ELF-1 (cell line): ENCODE measurements around the gene METAP1.
"Not testable (repeated sequence)": the region's sequence is repeated elsewhere in the genome, so short reads cannot be mapped to it uniquely, and the experiment has no call there.

ENCODE experiments used
- DNase-seq: peaks from one replicate; pipeline ENCODE4 v3.0.0-alpha.2; 2016; ENCODE audit warnings: low read depth, low spot score

Gene METAP1

DNA sequence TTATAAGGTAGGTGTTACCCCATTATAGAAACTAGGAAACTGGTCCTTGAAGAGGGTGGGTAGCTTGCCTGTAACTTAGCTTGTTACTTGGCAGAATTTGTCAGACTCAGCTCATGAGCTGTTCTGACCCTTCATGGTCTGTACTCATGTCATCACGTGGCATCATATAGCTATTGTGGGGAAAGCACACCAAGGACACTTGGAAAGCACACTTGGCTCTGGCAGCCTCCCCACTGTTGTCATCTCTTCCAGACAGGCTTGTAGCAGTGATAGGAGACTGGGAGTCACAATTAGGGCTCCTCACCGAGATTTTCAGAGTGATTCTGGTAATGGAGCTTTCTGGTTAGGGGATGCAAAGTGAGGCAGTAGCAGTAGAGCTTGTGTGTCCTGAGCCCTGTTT, 62.7 kb downstream of the METAP1 start:
- no peak for DNase-seq

DNA sequence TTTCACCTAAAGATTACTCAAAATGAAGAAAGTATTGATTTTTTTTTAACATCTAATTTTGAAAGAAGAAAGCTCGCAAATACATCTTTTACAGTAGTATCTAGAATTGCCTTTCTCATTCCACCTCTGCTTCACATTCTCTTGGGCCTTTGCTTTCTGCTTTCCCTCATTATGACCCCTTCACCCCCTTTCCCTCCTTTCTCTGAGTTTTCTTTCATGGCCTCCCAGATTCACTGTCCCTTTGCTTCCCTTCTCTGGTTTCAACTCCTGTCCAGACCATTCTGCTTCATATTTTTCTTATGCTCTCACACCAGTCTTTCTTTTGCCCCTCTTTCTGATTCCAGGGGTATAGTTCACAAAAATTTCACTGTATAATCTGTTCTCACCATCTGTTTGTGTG, 64.0 kb downstream of the METAP1 start:
- DNase-seq, result no peak

DNA sequence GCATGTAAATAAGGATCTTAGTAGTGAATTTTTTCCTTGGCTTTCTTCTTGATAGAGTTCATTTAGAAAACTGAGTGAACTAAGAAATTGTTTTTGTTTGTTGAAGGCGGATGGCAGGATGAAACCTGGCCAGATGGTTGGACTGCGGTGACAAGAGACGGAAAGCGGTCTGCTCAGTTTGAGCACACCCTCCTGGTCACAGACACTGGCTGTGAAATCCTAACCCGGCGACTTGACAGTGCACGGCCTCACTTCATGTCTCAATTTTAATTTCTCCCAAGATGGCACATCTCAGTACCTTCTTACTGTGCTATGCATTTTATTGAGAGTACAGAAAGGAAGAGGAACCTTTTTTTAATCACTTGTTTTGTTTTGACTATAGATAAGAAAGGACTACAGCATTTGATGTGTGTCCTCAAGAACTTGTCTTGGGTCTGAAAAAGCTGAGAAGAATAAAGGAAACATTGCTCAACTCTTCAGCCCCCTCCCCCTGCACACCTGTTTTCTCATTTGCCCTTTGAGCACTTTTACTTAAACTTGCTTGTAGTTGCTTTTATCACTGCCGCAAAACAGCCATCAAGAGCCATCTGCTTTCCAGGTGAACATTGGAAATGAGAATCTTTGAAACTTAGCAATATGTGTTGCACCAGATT, 65.7 kb downstream of the METAP1 start:
- no peak for DNase-seq

DNA sequence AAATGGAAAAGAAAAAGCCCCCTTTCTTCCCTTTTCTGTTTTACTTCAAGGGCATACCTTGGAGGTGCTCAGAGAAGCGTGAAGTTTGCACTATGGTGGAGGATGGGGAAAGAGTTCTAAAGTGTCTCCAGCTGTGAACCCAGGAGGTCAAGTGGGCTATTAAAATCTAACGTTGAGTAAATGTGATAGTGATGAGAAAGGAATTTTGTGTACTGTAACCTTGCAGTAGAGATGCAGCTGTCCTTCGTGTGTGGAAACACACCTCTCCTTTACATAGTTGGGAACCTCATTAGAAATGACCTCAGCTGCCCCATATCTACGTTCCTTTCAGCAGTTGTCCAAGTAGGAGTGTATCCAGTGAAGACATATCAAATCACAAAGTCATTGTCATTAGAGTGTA, 66.6 kb downstream of the METAP1 start:
- DNase-seq, result no peak

DNA sequence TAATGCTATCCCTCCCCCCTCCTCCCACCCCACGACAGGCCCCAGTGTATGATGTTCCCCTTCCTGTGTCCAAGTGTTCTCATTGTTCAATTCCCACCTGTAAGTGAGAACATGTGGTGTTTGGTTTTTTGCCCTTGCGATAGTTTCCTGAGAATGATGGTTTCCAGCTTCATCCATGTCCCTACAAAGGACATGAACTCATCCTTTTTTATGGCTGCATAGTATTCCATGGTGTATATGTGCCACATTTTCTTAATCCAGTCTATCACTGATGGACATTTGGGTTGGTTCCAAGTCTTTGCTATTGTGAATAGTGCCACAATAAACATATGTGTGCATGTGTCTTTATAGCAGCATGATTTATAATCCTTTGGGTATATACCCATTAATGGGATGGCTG, 70.0 kb downstream of the METAP1 start:
- DNase-seq, result not testable (repeated sequence)

DNA sequence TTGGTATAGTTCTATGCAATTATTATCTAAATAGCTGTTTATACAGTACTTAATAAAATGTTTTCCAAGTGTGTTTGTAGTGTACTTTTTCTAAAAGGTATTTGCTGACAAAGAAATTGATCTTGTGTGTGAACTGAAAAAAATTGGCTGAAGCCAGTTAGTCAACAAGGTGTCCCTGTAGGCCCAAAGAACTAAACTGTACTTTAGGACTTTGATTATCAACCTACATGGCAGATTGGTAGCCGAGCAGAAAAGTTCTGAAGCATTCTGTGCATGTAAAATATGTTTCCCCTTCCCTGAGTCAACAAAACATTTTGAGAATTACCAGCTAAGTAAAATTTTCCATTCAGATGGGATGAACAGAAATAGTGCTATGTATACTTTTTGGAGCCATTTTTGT, 72.1 kb downstream of the METAP1 start:
- DNase-seq, result no peak

DNA sequence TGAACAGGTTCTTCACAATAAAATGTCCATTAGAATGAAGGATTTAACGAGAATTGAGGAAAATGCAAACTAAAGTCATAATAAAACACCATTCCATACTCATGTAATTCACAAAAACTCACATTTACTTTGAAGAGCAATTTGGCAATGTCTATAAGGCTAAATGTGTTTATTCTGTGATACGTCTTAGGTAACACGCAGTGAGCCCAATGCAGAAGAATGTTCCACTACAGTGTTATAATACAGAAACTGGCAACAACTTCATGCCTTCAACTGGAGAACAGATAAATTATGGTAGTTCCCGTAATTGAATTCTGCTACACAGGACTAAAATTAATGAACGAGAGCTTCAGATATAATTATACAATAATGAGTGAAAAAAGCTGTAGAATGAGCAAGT, 75.6 kb downstream of the METAP1 start:
- DNase-seq, result no peak

DNA sequence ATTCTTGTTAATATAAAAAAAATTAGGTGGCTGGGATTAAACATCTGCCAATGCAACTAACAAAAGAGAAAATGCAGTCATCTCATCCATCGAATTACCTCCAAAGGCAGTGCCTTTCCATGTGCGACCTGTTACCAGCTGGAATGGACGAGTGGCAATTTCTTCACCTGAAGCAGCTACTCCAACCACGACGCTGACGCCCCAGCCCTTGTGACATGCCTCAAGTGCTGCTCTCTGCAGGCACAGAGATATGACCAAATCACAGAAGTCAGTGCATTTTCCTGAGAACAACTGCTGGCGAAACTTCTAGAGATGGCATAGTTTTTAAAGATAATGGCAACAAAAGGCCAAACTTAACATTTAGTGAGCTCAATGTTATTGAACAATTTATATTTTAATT, 79.3 kb downstream of the METAP1 start:
- DNase-seq, result no peak

DNA sequence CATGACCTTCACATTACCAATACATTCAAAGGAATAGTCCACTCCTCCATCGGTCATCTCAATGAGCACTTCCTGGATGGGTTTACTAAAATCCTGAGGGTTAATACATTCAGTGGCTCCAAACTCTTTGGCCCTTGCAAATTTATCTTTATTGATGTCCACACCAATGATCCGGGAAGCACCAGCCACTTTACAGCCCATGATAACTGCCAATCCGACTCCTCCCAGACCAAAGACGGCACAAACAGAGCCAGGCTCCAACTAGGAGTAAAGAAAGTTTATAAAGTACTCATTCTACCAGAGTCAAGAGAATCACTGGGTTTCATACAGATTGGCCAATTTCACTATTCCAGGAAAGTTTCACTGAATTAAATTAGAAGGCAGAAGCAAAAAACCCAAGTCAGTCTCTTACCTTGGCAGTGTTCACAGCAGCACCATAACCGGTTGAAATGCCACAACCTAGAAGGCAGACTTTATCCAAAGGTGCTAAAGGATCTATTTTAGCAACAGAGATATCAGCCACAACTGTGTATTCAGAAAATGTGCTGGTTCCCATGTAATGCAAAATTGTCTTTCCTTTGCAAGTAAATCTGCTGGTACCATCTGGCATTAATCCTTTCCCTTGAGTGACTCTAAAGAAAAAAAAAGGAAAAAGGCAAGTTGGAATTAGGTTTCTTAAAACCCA, 80.9 kb downstream of the METAP1 start:
- DNase-seq, result no peak

DNA sequence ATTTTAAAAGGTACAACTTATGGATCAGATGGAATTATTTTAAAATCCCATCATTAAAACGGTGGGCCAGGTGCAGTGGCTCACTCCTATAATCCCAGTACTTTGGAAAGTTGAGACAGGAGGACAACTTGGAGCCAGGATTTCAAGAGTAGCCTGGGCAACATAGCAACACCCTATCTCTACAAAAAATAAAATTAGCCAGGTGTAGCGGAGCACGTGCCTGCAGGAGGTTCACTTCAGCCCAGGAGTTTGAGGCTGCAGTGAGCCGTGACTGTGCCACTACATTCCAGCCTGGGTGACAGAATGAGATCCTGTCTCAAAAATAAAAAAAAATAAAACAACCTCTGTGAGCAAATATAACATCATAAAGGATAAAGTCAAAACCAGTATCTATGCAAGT, 81.7 kb downstream of the METAP1 start:
- DNase-seq, result no peak

DNA sequence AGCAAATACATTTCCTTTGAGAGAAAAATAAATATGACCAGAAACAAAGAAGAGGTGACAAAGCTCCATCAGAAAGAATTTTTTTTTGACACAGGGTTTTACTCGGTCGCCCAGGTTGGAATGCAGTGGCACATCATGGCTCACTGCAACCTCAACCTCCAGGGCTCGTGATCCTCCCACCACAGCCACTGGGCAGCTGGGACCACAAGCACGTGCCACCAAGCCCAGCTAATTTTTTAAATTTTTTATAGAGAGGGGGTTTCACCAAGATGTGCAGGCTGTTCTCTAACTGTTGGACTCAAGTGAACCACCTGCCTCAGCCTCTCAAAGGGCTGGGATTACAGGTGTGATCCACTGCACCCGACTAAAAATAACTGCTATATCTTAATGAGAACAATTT, 82.8 kb downstream of the METAP1 start:
- no peak for DNase-seq

DNA sequence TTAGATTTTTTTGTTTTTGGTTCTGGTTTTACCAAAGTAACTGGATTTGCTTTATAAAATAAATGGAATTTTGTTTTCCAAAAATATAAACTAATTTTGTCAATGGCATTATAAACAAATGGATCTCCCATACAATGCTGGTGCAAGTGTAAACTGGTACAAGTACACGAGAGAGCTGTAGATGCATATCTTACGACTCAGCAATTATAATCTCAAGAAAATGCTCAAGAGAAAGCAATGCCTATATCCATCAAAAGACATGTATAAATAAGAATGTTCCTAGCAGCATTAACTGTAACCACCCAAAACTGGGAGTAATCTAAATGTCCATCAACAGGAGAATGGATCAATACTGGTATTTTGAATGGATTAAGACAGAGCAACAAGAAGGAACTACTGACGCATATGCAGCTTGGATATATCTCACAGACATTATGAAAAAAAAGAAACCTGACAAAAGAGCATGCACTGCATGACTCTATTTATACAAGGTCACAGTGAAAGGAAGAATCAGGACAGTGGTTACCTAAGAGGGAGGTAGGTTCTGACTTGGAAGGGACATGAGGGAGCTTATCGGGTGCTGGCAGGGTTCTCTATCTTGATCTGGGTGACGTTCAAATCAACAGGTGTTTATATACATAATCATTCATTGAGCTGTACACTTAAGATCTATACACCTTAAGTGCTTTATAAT, 83.6 kb downstream of the METAP1 start:
- DNase-seq, result no peak

DNA sequence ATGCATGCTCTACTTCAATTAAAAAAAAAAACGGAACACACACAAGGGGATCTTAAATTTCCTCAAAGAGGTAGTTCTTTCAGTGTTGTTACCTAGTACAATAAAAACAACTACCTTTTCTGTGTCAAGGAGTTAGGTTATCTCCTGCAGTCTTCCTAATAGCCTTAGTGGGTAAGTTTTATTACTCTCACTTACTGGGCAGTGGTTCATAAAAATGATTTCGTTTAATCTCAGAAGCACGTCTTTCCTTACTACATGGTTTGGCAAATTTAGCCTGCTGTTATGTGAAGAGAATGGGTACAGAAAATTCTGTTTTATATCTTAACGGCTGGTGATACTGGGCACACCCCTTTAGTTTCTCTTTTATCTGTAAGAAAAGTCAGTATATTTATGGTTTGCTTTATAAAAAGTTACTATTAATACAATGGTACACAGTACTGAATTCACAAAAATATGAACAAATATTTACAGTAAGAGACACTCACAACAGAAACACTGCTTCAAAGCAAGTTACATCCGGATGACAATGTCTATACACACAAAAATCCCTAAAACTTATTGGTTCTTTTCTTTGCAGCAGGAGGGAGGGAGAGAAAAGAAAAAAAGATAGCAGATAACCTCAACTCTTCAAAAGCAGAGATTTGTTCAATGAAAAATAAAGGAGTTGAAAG, 84.2 kb downstream of the METAP1 start:
- DNase-seq, result no peak

DNA sequence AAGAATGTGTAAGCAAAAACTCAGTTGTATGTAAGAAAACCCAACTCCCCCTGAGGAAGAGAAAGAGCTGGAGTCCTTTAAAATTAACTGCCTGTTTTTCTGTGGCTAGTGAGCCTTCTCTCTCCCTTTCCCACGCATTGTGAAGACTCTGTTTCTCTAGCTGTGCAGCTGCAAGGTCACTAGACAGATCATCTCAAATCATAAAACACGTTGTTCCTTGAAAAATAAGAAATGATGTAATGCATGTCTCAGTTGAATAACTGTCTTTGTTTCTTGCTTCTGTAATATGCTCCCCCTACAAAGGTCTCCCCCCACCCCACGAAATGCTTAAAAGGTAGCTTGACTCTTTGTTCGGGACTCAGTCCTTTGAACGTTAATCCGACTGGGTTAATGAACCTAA, 85.3 kb downstream of the METAP1 start:
- not testable (repeated sequence) for DNase-seq

DNA sequence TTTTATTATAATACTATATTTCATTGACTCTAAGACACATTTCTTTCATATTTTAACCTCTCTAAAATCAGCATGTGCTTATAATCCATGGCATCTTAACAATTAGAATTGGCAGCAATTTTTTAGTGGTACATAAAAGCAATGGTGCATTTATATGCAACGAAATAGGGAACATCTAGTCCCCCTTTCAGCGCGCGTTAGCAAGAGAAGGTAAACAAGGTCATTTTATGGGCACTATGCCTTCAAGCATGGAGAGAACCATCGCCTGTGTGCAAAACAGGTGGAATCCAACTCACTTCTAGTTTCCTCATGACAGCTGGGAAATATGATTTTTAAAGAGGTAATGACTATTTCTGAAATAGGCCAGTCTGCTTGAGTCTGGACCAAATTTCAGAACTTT, 86.7 kb downstream of the METAP1 start:
- DNase-seq, result no peak

DNA sequence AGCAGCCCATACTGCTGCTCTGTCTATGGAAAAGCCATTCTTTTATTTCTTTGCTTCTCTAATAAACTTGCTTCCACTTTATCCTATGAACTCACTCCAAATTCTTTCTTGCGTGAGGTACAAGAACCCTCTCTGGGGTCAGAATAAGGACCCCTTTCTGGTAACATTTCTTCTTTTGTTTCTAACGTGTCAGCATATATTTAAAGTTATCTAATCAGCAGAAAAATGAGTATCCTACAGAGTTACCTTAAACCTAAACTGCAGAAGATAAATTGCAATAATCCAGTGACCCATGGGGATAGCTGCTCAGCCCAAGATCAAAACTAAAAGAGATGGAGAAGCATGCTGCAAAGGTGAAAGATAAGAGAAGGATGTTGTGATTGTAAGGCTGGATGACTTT, 89.1 kb downstream of the METAP1 start:
- no peak for DNase-seq

DNA sequence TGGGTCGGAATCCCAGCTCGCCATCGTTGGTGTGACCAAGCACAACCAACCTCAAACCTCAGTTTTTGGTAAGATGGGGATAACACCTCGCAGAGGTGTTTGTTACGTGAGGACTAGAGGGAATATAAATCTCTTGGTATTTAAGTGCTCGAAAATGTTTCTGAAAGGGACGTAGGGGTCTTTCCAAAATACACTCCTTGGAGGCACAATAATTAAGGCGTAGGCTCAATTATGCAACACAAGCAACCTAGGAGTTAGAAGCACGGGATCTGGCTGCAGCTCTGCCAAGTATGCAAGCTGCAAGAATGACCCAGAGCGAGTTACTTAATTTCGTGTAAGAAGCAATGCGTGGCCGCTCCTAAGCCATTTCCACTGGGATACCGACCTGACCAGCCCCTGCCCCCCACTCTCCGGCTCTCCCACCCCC, 92.5 kb downstream of the METAP1 start:
- DNase-seq, result peak; percentile 50

DNA sequence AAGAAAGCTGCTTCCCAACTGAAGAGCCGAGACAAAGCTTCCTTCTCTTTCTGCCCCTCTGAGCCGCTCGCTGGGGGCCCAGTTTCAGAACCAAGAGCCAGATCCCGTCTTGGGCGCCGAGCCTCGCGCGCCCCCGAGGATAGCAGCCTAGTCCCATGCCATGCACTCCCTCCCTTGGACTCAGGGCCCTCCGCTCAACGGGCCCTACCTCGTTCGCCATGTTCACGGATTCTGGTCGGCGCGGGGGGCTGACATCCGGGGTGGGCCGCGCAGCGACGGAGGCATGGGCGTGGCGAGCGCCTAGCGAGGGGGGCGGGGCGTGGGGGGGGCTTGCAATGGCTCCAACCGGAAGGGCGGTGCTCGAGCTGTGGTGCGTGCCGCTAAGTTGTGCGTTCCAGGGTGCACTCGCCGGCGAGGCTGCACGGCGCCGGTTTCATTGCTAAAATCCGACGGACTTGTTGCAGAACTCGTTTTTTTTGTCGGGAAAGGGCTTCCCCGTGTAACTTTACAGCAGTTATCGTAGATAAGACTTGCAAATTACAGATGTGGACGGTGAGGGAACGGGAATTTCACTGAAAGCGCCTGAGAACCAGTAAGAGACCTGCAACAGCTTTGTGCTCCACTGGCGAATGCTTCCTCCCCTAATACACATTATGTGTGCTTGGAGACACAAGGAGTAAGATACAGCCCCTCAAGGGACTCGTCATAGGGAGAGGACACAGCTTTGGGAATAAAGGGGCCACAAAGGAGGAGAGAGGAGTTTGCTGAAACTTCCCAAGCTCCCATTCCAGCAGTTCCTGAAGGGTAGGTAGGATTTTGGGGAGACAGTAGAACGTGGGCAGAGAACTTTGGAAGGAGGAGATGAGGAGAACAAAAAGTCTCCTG, 93.2 kb downstream of the METAP1 start, which contains the start of gene ADH5:
TSS of gene ADH5 (minus strand) at position 308 of the 885 bp plus-strand sequence. CDS start at position 220, 88 bp downstream.
- peak; percentile 88 for DNase-seq

DNA sequence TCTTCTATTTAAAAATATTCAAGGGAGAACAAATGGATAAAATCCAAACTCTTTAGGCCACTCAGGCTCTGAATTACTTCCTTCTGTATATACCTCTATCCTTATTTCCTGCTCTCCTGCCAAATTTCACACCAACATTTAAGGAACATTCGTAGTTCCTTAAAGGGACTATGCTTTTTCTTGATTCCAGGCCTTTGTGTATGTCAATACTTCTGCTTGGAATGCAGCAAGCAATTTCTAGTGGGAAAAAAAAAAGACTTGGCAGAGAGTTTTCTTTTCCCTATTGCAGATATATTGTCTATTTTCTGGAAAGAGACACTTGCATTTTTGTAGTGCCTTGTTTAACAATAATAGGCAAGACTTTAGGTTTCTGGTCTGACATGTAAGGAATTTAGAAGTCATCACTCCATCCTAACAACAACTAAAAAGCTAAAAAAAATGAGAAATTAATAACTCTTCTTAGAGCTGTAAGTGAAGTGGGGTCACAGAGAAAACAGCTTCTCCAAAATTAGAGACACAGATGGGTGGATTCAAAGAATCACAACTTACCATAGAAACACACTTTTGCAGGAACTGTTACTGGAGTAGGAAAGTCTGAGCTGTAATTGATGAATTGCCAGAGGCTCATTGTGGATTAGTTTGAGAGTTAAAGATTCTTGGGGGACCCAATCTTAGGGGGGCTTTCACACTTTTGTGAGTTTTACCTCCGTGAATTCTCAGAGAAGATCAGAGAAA, 95.1 kb downstream of the METAP1 start:
- no peak for DNase-seq

DNA sequence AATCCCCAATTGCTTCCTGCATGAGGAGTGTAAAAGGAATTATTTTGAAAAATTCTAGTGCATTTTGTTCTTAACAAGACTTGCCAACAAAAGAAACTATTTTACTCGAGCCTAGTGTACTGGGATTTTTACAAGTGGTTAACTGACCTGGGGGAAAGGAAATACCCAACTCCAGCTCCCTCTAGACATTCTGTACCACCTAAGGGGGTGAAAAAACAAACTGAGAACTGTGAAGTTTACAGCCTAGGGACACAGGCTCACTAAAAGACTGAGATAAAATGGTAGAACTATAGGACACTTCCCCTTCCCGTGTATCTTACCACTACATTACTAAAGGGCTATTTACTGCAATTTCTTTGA, 95.7 kb downstream of the METAP1 start:
- DNase-seq, result peak; percentile 21

DNA sequence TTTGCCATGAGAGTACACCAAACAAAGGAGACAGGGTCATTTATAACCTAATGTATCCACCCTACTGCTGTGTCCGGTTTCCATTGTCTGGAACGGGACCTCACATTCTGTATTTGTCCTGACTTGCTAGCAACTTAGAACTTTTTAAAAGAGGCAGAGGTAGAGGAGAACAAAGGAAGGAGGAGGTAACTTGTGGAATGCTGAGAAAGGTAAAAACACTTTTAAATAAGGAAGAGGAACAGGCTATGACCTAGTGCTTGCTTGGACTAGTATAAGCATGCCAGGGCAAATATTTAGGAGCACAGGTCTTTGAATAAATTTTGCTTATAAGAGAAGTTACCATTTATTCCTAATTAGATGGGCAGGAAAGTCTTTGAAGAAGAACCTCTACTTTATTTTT, 96.3 kb downstream of the METAP1 start:
- not testable (repeated sequence) for DNase-seq
